HEK293 (cell line): ENCODE data around the gene FGFBP3.

ENCODE experiments used
- GFI1B ChIP-seq: fragments of 450-650 bp; formaldehyde crosslinking; IDR thresholded peaks from 2 replicates; pipeline ENCODE4 v1.5.1; 2016; ENCODE audit warnings: missing biosample characterization, missing genetic modification characterization
- HOXA7 ChIP-seq: sonication (generic); formaldehyde crosslinking; IDR thresholded peaks from 2 replicates; pipeline ENCODE4 v1.8.1; 2022; ENCODE audit warnings: missing genetic modification reagents, borderline replicate concordance
- KLF10 ChIP-seq: fragments of 450-650 bp; IDR thresholded peaks from 2 replicates; pipeline ENCODE4 v1.5.1; 2018; ENCODE audit warnings: missing biosample characterization, mild to moderate bottlenecking, missing genetic modification characterization
- PRDM2 ChIP-seq: fragments of 450-650 bp; formaldehyde crosslinking; IDR thresholded peaks from 2 replicates; pipeline ENCODE4 v1.5.1; 2016; ENCODE audit warnings: missing biosample characterization, missing genetic modification characterization, borderline replicate concordance
- TSHZ1 ChIP-seq: fragments of 450-650 bp; formaldehyde crosslinking; IDR thresholded peaks from 2 replicates; pipeline ENCODE4 v1.5.1; 2016; ENCODE audit warnings: missing biosample characterization, missing genetic modification characterization, borderline replicate concordance
- YY1 ChIP-seq: fragments of 450-650 bp; formaldehyde crosslinking; IDR thresholded peaks from 2 replicates; pipeline ENCODE4 v1.5.1; 2018; ENCODE audit warnings: missing biosample characterization, missing genetic modification characterization
- ZBTB8A ChIP-seq: fragments of 450-650 bp; formaldehyde crosslinking; IDR thresholded peaks from 2 replicates; pipeline ENCODE4 v1.5.1; 2016; ENCODE audit warnings: missing biosample characterization, missing genetic modification characterization
- ZNF175 ChIP-seq: fragments of 450-650 bp; formaldehyde crosslinking; IDR thresholded peaks from 2 replicates; pipeline ENCODE4 v1.5.1; 2016; ENCODE audit warnings: missing biosample characterization, missing genetic modification characterization
- ZNF24 ChIP-seq: fragments of 450-650 bp; formaldehyde crosslinking; IDR thresholded peaks from 2 replicates; pipeline ENCODE4 v1.5.1; 2016; ENCODE audit warnings: missing biosample characterization, missing genetic modification characterization
- ZNF26 ChIP-seq: fragments of 450-650 bp; formaldehyde crosslinking; IDR thresholded peaks from 2 replicates; pipeline ENCODE4 v1.5.1; 2016; ENCODE audit warnings: missing biosample characterization, missing genetic modification characterization
- ZNF266 ChIP-seq: fragments of 450-650 bp; formaldehyde crosslinking; IDR thresholded peaks from 2 replicates; pipeline ENCODE4 v1.5.1; 2016; ENCODE audit warnings: missing biosample characterization, missing genetic modification characterization, low read depth
- ZNF280D ChIP-seq: fragments of 450-650 bp; formaldehyde crosslinking; IDR thresholded peaks from 2 replicates; pipeline ENCODE4 v1.5.1; 2016; ENCODE audit warnings: missing biosample characterization, missing genetic modification characterization
- ZNF335 ChIP-seq: fragments of 450-650 bp; formaldehyde crosslinking; conservative IDR thresholded peaks from 2 replicates; pipeline ENCODE4 v1.5.1; 2016; ENCODE audit warnings: missing biosample characterization, missing genetic modification characterization
- ZNF391 ChIP-seq: fragments of 450-650 bp; formaldehyde crosslinking; IDR thresholded peaks from 2 replicates; pipeline ENCODE4 v1.5.1; 2016; ENCODE audit warnings: low read depth, missing biosample characterization, missing genetic modification characterization, borderline replicate concordance
- ZNF510 ChIP-seq: fragments of 450-650 bp; formaldehyde crosslinking; IDR thresholded peaks from 2 replicates; pipeline ENCODE4 v1.5.1; 2018; ENCODE audit warnings: mild to moderate bottlenecking, missing genetic modification characterization, missing biosample characterization; ENCODE audit not compliant: insufficient replicate concordance
- ZNF513 ChIP-seq: fragments of 450-650 bp; IDR thresholded peaks from 2 replicates; pipeline ENCODE4 v1.5.1; 2018; ENCODE audit warnings: missing biosample characterization, missing genetic modification characterization
- ZNF514 ChIP-seq: fragments of 450-650 bp; formaldehyde crosslinking; IDR thresholded peaks from 2 replicates; pipeline ENCODE4 v1.5.1; 2016; ENCODE audit warnings: missing biosample characterization, missing genetic modification characterization
- ZNF521 ChIP-seq: fragments of 450-650 bp; formaldehyde crosslinking; IDR thresholded peaks from 2 replicates; pipeline ENCODE4 v1.5.1; 2017; ENCODE audit warnings: missing biosample characterization, mild to moderate bottlenecking, missing genetic modification characterization
- ZNF529 ChIP-seq: fragments of 450-650 bp; formaldehyde crosslinking; IDR thresholded peaks from 2 replicates; pipeline ENCODE4 v1.5.1; 2017; ENCODE audit warnings: missing genetic modification characterization, missing biosample characterization; ENCODE audit not compliant: insufficient replicate concordance
- ZNF571 ChIP-seq: fragments of 450-650 bp; formaldehyde crosslinking; IDR thresholded peaks from 2 replicates; pipeline ENCODE4 v1.5.0; 2017; ENCODE audit warnings: missing biosample characterization, missing genetic modification characterization
- ZNF660 ChIP-seq: fragments of 450-650 bp; IDR thresholded peaks from 2 replicates; pipeline ENCODE4 v1.5.1; 2018; ENCODE audit warnings: missing biosample characterization, mild to moderate bottlenecking, missing genetic modification characterization
- ZNF785 ChIP-seq: fragments of 450-650 bp; formaldehyde crosslinking; IDR thresholded peaks from 2 replicates; pipeline ENCODE4 v1.5.1; 2016; ENCODE audit warnings: missing biosample characterization, missing genetic modification characterization
- ZNF837 ChIP-seq: fragments of 450-650 bp; formaldehyde crosslinking; IDR thresholded peaks from 2 replicates; pipeline ENCODE4 v1.5.1; 2016; ENCODE audit warnings: missing biosample characterization, missing genetic modification characterization

Gene FGFBP3

GRCh38 chr10:91908337-91909116 lies 759 bp downstream of the FGFBP3 start (continued):
- TF ChIP-seq KLF10, result 0 out of 2 replicates have a peak, but pooled peaks have one; percentile 21
- no peak for TF ChIP-seq ZNF26
- no peak for TF ChIP-seq GFI1B (tag by site-specific recombination)
- no peak for TF ChIP-seq ZNF391 (tag by site-specific recombination)
- peak; percentile 89 for TF ChIP-seq ZNF660 (tag by site-specific recombination)
- TF ChIP-seq ZNF335 (tag by site-specific recombination), result no peak
- TF ChIP-seq TSHZ1 (tag by site-specific recombination), result no peak
- TF ChIP-seq PRDM2 (tag by site-specific recombination), result no peak
- TF ChIP-seq ZNF514, result no peak
- TF ChIP-seq ZNF24 (tag by site-specific recombination), result peak; percentile 22; the same call in 1 of the 2 replicates
- 0 out of 2 replicates have a peak, but pooled peaks have one; percentile 44 for TF ChIP-seq HOXA7 (CRISPR knock-in tag)
- no peak for TF ChIP-seq ZNF521 (tag by site-specific recombination)
- no peak for TF ChIP-seq ZNF266
- peak; percentile 41; the same call in 1 of the 2 replicates for TF ChIP-seq ZBTB8A
- no peak for TF ChIP-seq ZNF571 (tag by site-specific recombination)
- no peak for TF ChIP-seq ZNF529 (tag by site-specific recombination)
- no peak for TF ChIP-seq ZNF510 (tag by site-specific recombination)
- peak; percentile 41; the same call in 1 of the 2 replicates for TF ChIP-seq YY1 (tag by site-specific recombination)
- TF ChIP-seq ZNF513 (tag by site-specific recombination), result peak; percentile 53
- no peak for TF ChIP-seq ZNF175
- no peak for TF ChIP-seq ZNF280D (tag by site-specific recombination)
- no peak for TF ChIP-seq ZNF785 (tag by site-specific recombination)
- no peak for TF ChIP-seq ZNF837 (tag by site-specific recombination)
